T-helper 1 cell treated with Interleukin-12 subunit alpha and Interleukin-12 subunit beta and Interleukin-4 antibody, amounts not matched to agents 30 μg/mL and 1 μg/mL, for 36 hours (primary cell): Measurements from ENCODE around the gene TYRO3.
"Not testable (repeated sequence)": the region's sequence is repeated elsewhere in the genome, so short reads cannot be mapped to it uniquely, and the experiment has no call there.

Experiments
- H3K27ac Mint-ChIP-seq: one replicate; pipeline ENCODE4 v1.8.0; 2021; ENCODE audit warnings: mild to moderate bottlenecking, mixed read lengths
- H3K27me3 Mint-ChIP-seq: one replicate; pipeline ENCODE4 v1.8.0; 2021; ENCODE audit warnings: low read depth, mixed read lengths
- H3K36me3 Mint-ChIP-seq: one replicate; pipeline ENCODE4 v1.8.0; 2021; ENCODE audit warnings: low read depth, mixed read lengths
- H3K4me1 Mint-ChIP-seq: one replicate; pipeline ENCODE4 v1.8.0; 2021; ENCODE audit warnings: low read depth, mixed read lengths
- H3K4me3 Mint-ChIP-seq: one replicate; pipeline ENCODE4 v1.8.0; 2021; ENCODE audit warnings: mild to moderate bottlenecking, moderate library complexity, mixed read lengths
- H3K9me3 Mint-ChIP-seq: one replicate; pipeline ENCODE4 v1.8.0; 2021; ENCODE audit warnings: mixed read lengths

The TYRO3 gene

DNA sequence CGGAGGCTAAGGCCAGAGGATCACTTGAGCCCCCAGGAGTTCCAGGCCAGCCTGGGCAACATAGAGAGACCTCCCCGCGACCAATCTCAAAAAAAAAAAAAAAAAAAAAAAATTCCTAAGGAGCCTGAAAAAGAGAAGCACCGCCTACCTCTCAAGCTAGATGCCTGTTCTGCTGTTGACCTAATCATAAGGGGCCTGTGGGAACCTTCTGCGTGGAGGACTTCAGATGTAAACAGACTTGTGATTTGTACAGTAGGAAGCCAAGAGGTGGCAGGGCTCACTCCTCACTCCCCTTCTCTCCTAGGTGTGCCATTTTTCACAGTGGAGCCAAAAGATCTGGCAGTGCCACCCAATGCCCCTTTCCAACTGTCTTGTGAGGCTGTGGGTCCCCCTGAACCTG lies 3.2 kb downstream of the TYRO3 start:
- Mint-ChIP-seq H3K27me3 (peaks cover 41% of the 10 kb centered on the region), H3K27ac (no peak overlapping the region), H3K4me1 (peaks cover 13% of the 10 kb centered on the region), H3K4me3 (no peak overlapping the region), H3K9me3 (no peaks in the 10 kb centered on the region), H3K36me3 (no peaks in the 10 kb centered on the region)

DNA sequence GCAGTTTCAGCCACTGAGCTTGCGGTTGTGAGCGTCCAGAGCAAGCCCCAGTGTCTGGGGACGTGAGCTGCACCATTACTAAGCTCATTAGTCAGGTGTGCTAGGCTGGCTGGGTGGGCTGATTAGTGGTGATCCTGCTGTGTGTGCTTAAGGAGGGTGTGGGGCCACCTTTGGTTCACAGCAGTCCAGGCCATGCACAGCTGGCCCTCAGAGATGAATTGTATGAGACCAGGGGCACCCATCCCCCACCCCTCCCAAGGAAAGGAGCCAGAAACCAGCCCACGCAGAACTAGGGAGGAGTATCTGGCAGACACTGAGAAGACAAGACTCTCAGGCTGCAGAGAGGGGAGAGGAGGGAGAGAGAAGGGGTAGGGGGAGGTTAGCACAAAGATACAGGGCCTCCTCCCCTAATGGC lies 3.8 kb downstream of the TYRO3 start:
- H3K9me3 Mint-ChIP-seq = no peaks in the 10 kb centered on the region
- no peak overlapping the region for H3K27ac Mint-ChIP-seq
- peaks cover 10% of the 10 kb centered on the region for H3K4me1 Mint-ChIP-seq
- H3K4me3 Mint-ChIP-seq = no peak overlapping the region
- no peaks in the 10 kb centered on the region for H3K36me3 Mint-ChIP-seq
- peaks cover 37% of the 10 kb centered on the region for H3K27me3 Mint-ChIP-seq

DNA sequence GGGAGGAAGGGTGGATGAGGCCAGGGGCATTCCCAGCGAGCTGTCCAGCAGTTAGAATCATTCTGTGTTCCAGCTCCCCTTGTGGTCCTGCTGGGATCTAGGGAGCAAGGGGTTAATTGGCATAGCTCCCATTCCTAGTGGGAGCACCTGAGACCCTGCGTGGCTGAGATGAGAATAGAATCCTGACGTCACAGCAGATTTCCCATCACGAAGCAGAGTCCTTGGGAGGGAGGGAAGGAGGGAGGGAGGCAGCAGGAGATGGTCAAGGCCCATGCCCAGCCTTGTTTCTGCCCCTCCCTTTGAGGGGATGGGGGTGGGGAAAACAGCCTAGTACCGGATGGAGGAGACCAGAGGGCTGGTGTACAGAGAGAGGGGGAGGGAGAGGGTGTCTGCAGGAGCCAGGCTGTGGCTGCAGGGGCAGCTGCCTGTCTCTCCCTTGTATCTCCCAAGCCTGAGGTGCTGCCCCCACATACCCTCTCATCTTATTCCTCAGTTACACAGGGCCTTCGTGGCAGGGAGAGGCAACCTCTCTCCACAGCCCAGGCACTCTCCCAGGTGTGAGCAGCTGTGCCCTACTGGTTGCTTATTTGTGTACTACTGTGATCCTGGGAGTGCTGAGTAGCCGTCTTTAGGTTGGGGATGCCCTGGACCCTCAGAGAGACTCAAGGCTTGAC lies 5.4 kb downstream of the TYRO3 start:
- no peak overlapping the region for H3K4me3 Mint-ChIP-seq
- H3K4me1 Mint-ChIP-seq = peaks cover 3% of the 10 kb centered on the region
- H3K27ac Mint-ChIP-seq = no peak overlapping the region
- H3K9me3 Mint-ChIP-seq = no peaks in the 10 kb centered on the region
- no peaks in the 10 kb centered on the region for H3K36me3 Mint-ChIP-seq
- peaks cover 29% of the 10 kb centered on the region for H3K27me3 Mint-ChIP-seq

DNA sequence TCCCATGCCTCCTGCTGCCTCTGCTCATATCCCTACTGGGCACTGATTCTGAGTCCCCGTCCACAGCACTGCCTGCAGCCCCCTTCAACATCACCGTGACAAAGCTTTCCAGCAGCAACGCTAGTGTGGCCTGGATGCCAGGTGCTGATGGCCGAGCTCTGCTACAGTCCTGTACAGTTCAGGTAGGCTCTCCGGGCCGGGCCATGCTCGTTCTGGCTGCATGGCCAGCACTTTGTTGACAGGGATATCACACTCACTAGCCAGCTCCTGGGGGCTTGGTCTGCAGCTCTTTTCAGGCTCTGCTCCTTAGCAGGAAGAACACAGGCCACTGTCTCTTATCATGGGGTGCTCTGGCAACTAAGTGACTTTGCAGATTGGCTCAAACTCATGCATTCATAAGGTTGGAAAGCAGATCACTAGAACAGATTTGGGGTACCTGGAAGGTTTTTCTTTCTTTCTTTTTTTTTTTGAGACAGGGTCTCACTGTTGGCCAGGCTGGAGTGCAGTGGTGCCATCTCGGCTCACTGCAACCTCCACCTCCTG lies 6.0 kb downstream of the TYRO3 start:
- Mint-ChIP-seq H3K27me3 (peaks cover 23% of the 10 kb centered on the region), H3K9me3 (no peaks in the 10 kb centered on the region), H3K36me3 (no peaks in the 10 kb centered on the region), H3K4me1 (no peaks in the 10 kb centered on the region), H3K27ac (no peak overlapping the region), H3K4me3 (no peak overlapping the region)

DNA sequence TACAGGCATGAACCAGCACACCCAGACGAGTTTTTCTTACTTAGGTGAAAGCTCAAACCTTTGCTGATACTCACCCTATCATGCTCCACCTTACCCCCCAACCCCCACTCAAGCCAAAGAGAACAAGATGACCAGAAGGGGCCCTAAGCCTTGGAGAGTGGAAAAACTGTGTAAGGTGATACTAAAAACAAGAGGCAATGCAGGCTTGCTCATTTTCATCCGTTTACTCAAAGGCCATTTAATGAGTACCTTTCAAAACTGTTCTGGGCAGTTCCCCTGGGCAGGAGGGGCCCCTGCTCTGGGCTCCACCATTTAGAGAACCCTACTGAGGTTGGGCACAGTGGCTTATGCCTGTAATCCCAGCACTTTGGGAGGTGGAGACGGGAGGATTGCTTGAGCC lies 6.7 kb downstream of the TYRO3 start:
- no peaks in the 10 kb centered on the region for H3K9me3 Mint-ChIP-seq
- no peaks in the 10 kb centered on the region for H3K4me1 Mint-ChIP-seq
- no peak overlapping the region for H3K27ac Mint-ChIP-seq
- no peaks in the 10 kb centered on the region for H3K36me3 Mint-ChIP-seq
- no peak overlapping the region for H3K4me3 Mint-ChIP-seq
- peaks cover 17% of the 10 kb centered on the region for H3K27me3 Mint-ChIP-seq

- H3K4me1 Mint-ChIP-seq = no peaks in the 10 kb centered on the region
- H3K4me3 Mint-ChIP-seq = no peak overlapping the region
- H3K36me3 Mint-ChIP-seq = no peaks in the 10 kb centered on the region
- H3K27me3 Mint-ChIP-seq = peaks cover 12% of the 10 kb centered on the region
- no peaks in the 10 kb centered on the region for H3K9me3 Mint-ChIP-seq
- H3K27ac Mint-ChIP-seq = no peak overlapping the region
Measured at GRCh38 chr15:41566121-41566885, 7.3 kb downstream of the TYRO3 start.

DNA sequence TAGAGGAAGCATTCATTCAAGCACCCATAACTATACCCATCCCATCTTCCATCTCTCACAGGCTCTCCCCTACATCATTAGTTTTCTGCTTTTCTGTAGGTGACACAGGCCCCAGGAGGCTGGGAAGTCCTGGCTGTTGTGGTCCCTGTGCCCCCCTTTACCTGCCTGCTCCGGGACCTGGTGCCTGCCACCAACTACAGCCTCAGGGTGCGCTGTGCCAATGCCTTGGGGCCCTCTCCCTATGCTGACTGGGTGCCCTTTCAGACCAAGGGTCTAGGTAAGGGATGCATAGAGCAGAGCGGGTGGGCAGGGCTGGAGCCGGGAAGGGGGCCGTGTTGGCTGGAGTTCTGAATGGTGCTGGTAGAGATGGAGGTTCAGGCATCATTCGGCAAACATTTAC lies 8.2 kb downstream of the TYRO3 start:
- Mint-ChIP-seq H3K4me3 (no peak overlapping the region), H3K9me3 (no peaks in the 10 kb centered on the region), H3K27me3 (peaks cover 12% of the 10 kb centered on the region), H3K27ac (no peak overlapping the region), H3K4me1 (no peaks in the 10 kb centered on the region), H3K36me3 (no peaks in the 10 kb centered on the region)

DNA sequence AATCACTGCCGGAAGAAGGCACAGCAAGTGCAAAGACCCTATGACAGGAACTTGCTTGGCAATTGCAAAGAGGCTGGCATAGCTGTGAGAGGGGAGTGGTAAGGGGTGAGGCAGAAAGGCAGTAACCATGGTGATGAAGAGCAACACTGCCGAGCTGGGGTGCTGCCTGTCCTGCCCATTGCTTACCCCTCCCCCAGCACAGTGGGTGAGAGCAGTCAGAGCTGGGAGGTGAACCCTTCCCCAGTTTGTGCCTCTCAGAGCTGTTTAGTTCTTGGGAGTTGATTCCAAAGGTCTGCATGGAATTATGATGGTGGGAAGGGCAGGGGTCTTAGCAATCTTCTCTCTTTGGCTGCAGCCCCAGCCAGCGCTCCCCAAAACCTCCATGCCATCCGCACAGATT lies 8.8 kb downstream of the TYRO3 start:
- Mint-ChIP-seq H3K27me3 (peaks cover 7% of the 10 kb centered on the region), H3K36me3 (no peaks in the 10 kb centered on the region), H3K9me3 (no peaks in the 10 kb centered on the region), H3K27ac (no peak overlapping the region), H3K4me3 (no peak overlapping the region), H3K4me1 (no peaks in the 10 kb centered on the region)

DNA sequence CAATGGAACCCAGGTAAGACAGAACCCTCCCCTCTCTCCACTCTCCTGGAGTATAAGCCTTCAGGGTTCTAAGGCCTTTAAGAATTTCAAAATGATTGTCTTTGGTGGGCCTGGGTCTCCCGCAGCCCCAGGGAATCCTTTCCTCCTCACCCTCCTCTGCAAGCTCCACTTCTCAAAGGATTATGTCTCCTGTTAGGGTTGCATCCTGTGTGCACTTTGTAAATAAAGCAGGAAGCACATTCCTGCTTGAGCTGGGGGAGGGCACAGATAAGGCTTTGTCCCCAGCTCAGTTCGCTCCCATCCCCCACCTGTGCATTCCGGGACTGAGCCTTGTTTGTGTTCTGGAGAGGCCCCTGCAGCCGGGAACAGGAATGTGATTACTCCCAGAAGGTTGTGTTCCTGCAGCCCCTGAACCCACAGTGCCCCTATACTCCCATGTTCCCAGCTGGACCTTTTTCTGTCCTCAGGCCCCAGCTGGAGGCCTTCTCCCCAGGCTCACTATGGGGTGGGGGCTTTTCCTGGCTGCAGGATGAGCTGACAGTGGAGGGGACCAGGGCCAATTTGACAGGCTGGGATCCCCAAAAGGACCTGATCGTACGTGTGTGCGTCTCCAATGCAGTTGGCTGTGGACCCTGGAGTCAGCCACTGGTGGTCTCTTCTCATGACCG lies 9.5 kb downstream of the TYRO3 start:
- H3K4me3 Mint-ChIP-seq = no peak overlapping the region
- no peaks in the 10 kb centered on the region for H3K4me1 Mint-ChIP-seq
- H3K27ac Mint-ChIP-seq = no peak overlapping the region
- no peaks in the 10 kb centered on the region for H3K9me3 Mint-ChIP-seq
- H3K27me3 Mint-ChIP-seq = peaks cover 2% of the 10 kb centered on the region
- no peaks in the 10 kb centered on the region for H3K36me3 Mint-ChIP-seq

- not testable (repeated sequence) for H3K4me1 Mint-ChIP-seq, H3K27me3 Mint-ChIP-seq, H3K27ac Mint-ChIP-seq, H3K9me3 Mint-ChIP-seq, H3K4me3 Mint-ChIP-seq, H3K36me3 Mint-ChIP-seq
Measured at GRCh38 chr15:41569232-41569631, 10.2 kb downstream of the TYRO3 start.

DNA sequence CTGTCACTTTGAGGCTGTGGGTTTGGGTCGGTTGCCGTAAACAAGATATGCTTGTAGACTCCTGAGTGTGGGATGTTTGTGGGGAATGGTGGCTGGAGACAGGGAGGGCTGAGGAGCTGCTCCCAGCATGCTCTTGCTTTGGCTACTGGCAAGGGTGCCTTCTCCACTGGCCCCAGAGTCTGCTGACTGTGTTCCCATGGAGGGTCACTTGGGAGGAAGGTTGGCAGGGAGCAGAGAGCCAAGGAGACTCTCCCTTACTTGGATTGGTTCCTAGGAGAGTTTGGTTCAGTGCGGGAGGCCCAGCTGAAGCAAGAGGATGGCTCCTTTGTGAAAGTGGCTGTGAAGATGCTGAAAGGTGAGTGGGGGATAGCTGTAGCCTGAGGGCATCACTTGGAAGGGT lies 11.8 kb downstream of the TYRO3 start:
- Mint-ChIP-seq H3K36me3 (no peaks in the 10 kb centered on the region), H3K27ac (no peak overlapping the region), H3K9me3 (no peaks in the 10 kb centered on the region), H3K4me1 (no peaks in the 10 kb centered on the region), H3K27me3 (no peaks in the 10 kb centered on the region), H3K4me3 (no peak overlapping the region)

GRCh38 chr15:41571948-41572347 lies 12.9 kb downstream of the TYRO3 start:
- Mint-ChIP-seq H3K9me3 (no peaks in the 10 kb centered on the region), H3K27me3 (no peaks in the 10 kb centered on the region)

GRCh38 chr15:41572866-41573265 lies 13.9 kb downstream of the TYRO3 start:
- Mint-ChIP-seq H3K4me1 (no peaks in the 10 kb centered on the region), H3K36me3 (no peaks in the 10 kb centered on the region), H3K9me3 (no peaks in the 10 kb centered on the region), H3K27ac (no peak overlapping the region), H3K27me3 (no peaks in the 10 kb centered on the region), H3K4me3 (no peak overlapping the region)

More at GRCh38 chr15:41571948-41572347, 12.9 kb downstream of the TYRO3 start:
- H3K4me1 Mint-ChIP-seq = no peaks in the 10 kb centered on the region
- no peak overlapping the region for H3K27ac Mint-ChIP-seq
- H3K4me3 Mint-ChIP-seq = no peak overlapping the region
- H3K36me3 Mint-ChIP-seq = no peaks in the 10 kb centered on the region

DNA sequence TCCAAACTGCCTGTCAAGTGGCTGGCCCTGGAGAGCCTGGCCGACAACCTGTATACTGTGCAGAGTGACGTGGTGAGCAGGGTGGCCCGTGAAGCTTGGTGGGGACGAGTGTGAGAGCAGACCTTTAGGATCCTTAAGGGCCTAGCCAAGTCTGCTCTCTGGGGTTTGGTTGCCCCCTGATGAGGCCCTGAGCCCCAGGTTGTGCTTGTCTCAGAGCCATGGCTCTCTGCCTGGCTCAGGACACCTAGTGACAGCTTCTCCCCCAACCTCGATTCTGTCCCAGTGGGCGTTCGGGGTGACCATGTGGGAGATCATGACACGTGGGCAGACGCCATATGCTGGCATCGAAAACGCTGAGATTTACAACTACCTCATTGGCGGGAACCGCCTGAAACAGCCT lies 14.4 kb downstream of the TYRO3 start:
- Mint-ChIP-seq H3K9me3 (no peaks in the 10 kb centered on the region), H3K4me3 (no peak overlapping the region), H3K27ac (no peak overlapping the region), H3K4me1 (no peaks in the 10 kb centered on the region), H3K36me3 (no peaks in the 10 kb centered on the region), H3K27me3 (no peaks in the 10 kb centered on the region)

DNA sequence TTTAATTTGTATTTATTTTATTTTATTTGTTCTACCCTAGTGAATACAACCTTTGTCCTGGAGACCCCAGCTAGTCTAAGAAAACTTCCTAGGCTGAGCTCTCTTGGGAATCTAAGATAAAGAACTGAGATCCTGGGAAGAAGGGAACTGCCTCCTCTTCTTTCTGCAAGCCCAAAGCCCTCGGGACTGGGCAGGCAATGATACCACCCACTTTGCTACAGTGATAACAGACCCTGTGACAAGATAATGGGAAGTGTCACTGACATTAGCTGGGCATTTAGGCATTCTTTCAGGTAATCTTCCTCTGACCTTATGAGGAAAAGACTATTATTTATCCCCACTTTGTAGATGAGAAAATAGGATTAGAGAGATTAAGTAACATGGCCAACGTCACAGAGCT lies 15.1 kb downstream of the TYRO3 start:
- no peak overlapping the region for H3K4me3 Mint-ChIP-seq
- H3K27ac Mint-ChIP-seq = no peak overlapping the region
- H3K36me3 Mint-ChIP-seq = no peaks in the 10 kb centered on the region
- no peaks in the 10 kb centered on the region for H3K27me3 Mint-ChIP-seq
- no peaks in the 10 kb centered on the region for H3K9me3 Mint-ChIP-seq
- H3K4me1 Mint-ChIP-seq = no peaks in the 10 kb centered on the region
